Middle frontal gyrus (tissue), 1 donor: Measurements from ENCODE around the gene STEAP1B.
A peak's percentile ranks its signal among the peaks of the same experiment; 100 is the strongest.

ENCODE experiments used
- DNase-seq: peaks from one replicate; pipeline ENCODE4 v3.0.0-alpha.2; 2015; ENCODE audit warnings: low spot score; ENCODE audit errors: extremely low spot score

Gene STEAP1B

DNA sequence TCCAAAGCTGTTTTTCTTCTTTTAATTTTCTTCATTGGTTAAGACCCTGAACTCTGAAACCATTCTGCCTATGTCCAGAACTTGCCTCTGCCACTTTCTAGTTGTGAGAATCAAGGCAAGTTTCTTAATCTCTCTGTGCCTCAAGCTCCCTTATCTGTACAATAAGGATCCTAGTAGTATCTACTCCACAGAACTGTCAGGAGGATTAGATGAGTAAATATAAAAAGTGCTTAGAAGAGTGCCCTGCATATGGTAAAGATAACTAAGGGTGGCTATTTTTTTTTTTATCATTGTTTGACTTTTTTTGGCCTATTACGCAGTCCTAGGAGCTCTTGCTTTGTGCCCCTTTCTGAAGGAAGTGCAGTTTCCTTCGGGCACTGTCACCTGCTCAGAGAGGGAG is 96.6 kb downstream of the STEAP1B start:
- no peak for DNase-seq

DNA sequence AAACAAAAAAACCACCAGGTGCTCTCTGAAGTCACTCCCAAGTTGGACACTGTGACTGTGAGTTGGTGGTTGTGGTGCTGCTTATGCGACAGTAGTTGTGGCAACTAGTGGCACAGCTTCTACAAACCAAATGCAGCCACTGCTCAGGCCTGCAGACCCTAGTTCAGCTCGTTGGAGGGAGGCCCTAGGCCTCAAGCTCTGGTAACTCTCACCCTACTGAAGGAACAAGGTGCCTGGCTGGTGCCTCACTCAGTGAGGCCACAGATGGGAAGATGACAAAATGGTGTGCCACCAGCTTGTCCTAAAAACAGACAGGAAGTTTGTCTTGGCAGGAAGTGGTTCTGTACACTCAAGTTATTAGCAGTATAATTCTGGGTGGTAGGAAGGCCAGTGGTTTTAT is 97.7 kb downstream of the STEAP1B start:
- no peak for DNase-seq

- no peak for DNase-seq
Measured at GRCh38 chr7:22400936-22401553, 98.9 kb downstream of the STEAP1B start.

DNA sequence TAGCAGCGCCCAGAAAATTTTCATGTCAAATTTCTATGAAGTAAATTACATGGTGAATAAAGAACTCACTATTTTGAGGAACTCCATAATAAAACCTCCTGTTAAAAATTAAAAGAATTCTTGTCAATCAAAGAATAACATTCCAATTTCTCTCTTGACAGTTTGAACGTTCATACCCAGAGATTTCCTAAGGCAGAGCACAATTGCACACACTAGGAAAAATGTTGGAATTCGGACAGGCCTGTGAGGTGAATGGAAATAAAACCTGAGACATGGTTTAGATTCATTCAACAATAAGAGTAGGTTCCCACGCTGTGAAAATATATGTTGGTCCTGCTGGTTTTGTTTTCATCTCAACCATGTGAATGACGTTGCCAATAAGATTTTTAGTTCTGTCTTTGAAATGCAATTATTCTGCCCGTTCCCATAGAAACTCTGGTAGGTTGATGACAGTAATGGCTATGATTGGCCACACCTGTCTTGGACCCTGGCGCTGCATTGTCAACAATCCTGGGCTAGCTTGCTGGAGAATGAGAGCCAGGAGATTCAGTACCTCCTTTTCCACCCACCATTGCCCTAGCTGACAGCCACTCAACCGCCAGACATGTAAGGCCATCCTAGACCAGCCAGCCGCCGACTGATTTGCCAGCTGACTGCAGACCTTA is 99.7 kb downstream of the STEAP1B start:
- no peak for DNase-seq

GRCh38 chr7:22399546-22399945 is 100.4 kb downstream of the STEAP1B start:
- no peak for DNase-seq

DNA sequence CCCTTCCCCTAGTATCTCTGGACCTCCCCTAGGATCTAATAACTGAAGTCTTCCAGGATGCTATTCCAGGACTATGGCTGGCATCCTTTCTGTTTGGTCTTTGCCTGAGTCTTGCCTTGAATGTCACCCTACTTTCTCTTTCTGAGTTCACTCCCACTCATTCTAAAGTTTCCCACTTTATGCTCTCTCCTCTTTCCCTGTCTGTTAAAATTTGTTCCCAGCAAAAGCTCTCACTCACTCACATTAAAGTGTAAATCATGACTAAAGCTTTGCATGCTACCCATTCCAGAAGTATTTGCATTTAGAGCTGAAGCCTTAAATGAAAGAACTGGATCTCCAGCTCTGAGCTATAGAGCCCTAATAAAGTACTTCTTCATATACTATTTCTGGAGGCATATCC is 100.9 kb downstream of the STEAP1B start:
- DNase-seq, result no peak

GRCh38 chr7:22397981-22398380 is 102.0 kb downstream of the STEAP1B start:
- no peak for DNase-seq

GRCh38 chr7:22395222-22395621 is 104.8 kb downstream of the STEAP1B start:
- DNase-seq, result no peak

DNA sequence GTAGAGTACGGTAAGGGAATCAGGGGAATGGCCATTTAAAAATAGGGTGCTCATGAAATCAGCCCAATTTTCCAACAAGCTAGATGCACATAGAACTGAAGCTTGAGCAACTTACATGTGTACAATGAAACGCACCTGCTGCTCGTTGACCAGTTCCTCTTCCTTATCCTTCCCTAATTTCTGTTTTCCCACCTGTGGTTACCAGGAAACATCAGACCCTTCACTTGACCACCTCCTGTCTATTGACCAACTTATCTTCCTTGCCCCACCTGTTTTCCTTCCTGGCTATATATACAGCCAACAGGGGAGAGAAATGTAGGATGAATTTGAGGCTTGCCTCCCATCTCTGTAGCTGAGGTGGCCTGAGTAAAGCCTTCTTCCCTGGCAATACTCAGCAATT is 105.2 kb downstream of the STEAP1B start:
- no peak for DNase-seq

DNA sequence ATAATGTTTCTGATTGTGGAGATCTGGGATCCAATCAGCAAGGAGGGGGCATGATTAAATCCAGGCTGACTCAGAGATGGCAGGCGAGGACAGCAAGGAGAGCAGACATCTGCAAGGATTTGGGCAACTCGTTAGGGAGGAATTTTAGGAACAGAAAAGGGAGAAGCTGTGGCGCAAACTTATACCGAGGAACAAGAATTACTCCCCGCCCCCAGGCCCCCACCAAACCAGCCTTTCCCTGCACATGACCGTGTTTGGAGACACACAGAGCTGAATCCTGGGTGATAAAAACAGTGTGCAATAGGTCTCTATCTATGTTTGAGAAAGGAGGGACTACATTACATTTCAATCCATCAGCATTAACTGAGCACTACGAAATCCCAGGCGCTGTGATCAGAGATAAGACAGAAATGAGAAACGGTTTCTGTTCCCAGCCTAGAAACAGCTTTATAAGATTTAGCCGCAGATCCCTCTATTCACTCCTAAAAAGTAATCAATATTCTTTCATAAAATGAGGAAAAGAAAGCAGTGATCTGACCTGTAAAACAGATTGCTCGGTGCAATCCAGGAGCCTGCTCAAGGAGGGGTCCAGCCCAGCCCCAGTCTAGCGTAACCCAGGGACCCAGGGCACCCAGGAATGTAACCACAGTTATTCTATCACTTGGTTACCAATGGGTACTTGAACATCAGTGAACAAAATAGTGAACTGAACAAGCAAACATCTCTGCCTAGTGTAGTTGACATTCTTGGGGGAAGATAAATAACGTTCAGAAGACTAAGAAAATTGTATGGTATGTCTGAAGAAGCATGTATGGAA is 105.9 kb downstream of the STEAP1B start:
- DNase-seq, result peak; percentile 32

DNA sequence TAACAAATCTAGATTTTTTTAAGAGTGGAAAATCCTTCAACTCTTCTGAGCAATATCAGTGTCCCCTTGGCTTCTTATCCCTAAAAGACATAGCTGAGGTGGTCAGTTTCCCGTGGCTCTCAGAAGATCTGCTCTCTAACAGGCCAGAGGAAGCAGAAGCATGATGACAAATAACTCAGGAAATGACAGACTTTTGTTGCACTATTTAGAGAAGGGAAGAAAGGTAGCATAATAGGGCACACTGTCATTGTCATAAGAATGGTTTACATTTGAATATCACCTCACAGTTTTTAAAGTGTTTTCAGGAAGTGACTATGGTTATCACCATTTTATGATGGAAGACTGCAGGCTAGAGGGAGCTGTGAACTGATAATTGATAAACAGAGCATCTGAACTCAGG is 109.5 kb downstream of the STEAP1B start:
- DNase-seq, result no peak

- no peak for DNase-seq
Measured at GRCh38 chr7:22389892-22390291, 110.1 kb downstream of the STEAP1B start.

DNA sequence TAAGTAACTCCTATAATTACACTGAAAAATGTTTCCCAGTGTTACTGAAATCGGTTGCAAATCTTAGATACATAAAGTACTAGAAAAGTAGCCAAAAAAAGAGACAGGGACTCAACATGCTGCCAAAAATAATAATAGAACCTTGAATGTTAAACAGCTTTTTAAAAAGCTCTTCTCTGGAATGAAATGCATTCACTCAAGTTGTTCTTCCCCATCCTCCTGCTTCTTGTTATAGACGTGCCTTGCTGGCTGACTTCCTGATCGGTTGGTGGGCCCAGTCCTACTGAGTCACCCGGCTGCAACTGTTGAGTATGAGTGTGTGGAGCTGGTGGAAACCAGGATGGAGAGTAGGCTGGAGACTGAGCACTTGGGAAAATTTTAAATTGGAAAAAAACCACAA is 112.4 kb downstream of the STEAP1B start:
- DNase-seq, result no peak

- no peak for DNase-seq
Measured at GRCh38 chr7:22386865-22387264, 113.1 kb downstream of the STEAP1B start.

DNA sequence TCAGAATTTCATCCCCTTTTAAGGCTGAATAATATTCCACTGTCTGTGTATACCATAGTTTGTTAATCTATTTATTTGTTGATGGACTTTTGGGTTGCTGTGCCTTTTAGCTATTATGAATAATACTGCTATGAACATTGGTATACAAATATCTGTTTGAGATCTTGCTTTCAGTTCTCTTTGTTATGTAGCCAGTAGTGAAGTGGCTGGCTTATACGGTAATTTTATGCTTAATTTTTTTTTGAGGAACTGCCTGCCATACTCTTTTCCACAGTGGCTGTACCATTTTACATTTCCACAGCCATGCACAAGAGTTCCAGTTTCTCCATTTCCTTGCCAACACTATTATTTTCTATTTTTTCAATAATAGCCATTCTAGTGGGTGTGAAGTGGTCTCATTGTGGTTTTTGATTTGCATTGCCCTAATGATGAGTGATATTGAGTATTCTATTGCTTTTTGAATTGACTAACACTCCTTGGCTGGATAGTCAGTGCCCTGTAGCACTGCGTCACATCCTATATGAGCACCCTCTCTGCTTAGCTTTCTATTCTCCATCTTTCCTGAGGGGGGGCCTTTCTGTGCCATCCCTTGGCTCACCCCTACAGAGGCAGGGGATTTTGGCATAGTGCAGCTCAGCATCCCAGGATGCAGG is 113.7 kb downstream of the STEAP1B start:
- no peak for DNase-seq

DNA sequence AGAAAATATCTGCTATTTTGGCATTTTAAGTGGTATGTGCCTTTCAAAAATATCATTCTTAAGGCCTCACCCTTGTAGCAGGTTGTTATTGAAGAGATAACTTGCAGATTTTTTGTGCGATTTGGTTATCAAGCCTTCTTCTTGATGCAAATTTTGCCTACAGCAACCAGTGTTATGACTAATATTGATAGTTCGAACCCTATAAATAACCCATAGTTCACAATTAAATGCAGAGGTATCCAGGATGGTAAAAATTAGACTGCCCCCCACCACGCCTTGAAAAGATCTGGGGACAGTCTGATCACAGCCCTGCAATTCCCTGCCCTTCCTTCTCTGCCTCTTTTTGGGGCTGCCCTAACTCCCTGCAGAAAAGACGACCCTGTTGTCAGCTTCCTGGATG is 114.7 kb downstream of the STEAP1B start:
- no peak for DNase-seq

GRCh38 chr7:22380333-22380732 is 119.7 kb downstream of the STEAP1B start:
- DNase-seq, result no peak

DNA sequence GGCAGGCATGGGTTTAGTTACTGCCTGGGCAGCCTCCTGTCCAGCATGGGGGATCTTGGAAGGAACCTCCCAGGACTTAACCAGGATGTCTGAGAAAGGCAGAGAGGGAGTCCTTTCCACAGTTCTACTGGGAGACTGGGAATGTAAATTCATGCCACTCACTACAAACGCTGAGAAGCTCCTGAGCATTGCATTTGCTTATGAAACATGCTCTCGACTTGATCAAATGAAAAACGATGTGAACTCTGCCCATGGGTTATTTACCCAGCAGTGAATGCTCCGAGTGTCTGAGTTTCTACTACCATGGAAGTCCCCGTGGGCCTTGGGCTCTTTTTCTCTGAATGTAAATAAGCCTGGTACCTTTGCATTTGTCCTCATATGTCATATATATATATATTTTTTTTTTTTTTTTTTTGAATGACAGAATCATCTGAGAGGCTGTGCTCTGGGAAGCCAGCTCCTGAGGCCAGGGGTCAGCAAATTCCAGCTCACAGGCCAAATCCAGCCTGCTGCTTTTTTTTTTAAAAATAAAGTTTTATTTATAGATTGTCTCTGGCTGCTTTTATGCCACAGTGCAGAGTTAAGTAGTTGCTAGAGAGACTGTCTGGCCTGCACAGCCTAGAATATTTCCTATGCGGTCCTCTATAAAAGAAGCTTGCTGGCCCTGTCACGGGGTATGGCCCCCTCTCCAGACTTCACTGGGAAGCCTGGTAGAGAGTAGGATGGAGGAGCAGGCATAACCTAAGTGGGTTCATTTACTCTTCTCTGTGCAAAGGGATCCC is 121.6 kb downstream of the STEAP1B start:
- DNase-seq, result no peak

DNA sequence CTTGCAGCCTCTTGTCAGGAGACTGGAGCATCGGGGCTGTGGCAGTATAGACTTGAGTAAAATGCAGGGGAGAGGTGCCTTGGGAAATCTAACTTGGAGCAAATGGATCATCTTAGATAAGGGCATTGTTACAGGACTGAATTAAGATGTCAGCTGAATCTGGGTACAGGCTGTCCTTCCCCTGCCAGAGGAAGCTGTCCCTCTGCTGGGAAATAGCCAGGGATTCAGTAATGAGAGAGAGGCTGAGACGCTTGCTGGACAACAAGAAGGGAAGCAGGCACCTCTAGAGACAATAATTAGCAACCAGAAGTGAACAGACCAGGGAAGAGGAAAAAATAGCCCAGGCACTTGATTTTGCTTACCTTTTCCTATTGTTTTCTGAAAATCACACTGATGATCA is 122.3 kb downstream of the STEAP1B start:
- no peak for DNase-seq

- DNase-seq, result no peak
Measured at GRCh38 chr7:22375359-22376048, 124.5 kb downstream of the STEAP1B start.

DNA sequence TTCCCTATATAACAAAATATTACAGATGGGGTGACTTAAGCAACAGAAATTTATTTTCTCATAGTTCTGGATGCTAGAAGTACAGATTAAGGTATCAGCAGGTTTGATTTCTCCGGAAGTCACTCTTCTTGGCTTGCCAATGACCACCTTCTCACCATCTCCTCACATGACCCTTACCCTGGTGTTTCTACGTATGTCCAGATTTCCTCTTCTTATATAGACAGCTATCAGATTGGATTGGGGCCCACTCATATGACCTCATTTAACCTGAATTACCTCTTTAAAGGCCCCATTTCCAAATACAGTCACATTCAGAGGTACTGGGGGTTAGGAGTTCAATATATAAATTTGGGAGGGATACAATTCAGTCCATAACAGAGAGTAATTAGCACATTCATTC is 126.1 kb downstream of the STEAP1B start:
- no peak for DNase-seq
